ENCODE results near the gene VPS37C.
"Not testable (repeated sequence)": the region's sequence is repeated elsewhere in the genome, so short reads cannot be mapped to it uniquely, and the experiment has no call there.

VPS37C gene

GRCh38 chr11:61161190-61162091 is at the start of gene VPS37C:
VPS37C (minus strand) TSS chr11:61161426; CDS start chr11:61138829, 22,597 bp downstream.
- DNase-seq: peak; percentile 77

DNA sequence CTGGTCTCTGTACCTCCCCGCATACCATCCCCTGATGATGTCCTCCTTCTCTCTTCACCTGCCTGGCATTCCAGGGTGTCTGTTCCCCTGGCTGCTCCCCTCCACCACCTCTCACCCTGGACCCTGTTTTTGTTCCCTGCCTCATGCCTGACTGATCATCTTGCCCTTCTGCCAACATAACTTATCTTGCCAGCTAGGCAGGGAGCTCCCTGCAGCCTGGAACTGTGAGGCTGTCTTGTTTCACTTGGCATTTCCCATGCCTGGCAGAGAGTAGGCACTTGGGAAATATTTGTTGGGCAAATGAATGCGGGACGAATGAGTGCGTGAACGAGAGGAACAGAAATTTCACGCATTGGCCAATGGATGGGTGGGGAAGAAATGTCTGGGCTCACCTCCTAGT is 49.4 kb upstream of the VPS37C start:
- DNase-seq: not testable (repeated sequence)

- not testable (repeated sequence) for DNase-seq
Observed at GRCh38 chr11:61207636-61208310, 46.5 kb upstream of the VPS37C start.

- DNase-seq: not testable (repeated sequence)
Observed at GRCh38 chr11:61204502-61205059, 43.4 kb upstream of the VPS37C start.

DNA sequence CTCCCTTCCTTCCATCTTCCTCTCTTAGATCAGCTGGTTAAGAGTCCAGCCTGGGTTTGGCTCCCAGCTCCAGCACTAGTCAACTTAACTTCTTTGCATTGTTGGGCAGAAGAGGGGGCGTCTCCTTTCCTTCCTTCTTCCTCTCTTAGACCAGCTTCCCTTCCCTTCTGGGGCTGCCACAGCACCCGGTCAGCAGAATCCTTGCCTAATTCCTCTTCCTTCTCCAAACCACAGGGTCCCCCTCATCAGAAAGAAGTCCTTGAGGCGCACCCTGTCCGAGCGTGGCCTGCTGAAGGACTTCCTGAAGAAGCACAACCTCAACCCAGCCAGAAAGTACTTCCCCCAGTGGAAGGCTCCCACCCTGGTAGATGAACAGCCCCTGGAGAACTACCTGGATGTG is 42.6 kb upstream of the VPS37C start:
- not testable (repeated sequence) for DNase-seq

DNA sequence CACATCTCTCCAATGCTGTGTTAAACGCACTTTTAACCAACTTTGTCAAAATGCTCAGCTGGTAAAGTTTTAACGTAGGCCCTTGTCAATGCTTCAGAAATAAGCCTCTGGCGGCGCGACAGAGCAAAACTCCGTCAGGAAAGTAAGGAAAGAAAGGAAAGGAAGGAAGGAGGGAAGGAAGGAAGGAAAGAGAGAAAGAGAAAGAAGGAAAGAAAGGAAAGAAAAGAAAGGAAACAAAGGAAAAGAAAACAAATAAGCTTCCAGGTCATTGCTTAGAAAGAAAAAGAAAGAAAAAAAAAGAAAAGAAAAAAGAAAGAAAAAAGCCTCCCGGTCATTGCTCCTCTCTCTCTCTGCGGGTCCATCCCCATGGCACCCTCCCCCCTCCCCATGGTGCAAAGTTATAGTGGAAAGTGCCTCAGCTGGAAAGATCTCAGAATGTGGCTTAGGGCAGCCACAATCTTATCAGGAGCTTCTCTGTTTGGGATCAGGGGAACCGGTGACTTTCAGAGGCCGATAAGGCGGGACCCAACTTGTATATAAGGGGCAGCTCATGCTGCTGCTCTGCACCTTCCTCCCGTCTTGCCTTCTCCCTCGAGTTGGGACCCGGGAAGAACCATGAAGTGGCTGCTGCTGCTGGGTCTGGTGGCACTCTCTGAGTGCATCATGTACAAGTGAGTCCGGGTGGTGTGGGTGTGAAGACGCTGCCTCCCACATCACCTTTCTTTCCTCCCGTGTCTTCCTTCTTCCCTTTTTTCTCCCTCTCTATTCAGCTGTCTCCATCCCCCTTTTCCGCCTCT is 41.9 kb upstream of the VPS37C start, which contains the start of gene PGA3:
PGA3 (plus strand) TSS at position 566 of the 797 bp plus-strand sequence; CDS start at position 616, 50 bp downstream.
- not testable (repeated sequence) for DNase-seq

- no peak for DNase-seq
Observed at GRCh38 chr11:61201476-61201875, 40.2 kb upstream of the VPS37C start.

DNA sequence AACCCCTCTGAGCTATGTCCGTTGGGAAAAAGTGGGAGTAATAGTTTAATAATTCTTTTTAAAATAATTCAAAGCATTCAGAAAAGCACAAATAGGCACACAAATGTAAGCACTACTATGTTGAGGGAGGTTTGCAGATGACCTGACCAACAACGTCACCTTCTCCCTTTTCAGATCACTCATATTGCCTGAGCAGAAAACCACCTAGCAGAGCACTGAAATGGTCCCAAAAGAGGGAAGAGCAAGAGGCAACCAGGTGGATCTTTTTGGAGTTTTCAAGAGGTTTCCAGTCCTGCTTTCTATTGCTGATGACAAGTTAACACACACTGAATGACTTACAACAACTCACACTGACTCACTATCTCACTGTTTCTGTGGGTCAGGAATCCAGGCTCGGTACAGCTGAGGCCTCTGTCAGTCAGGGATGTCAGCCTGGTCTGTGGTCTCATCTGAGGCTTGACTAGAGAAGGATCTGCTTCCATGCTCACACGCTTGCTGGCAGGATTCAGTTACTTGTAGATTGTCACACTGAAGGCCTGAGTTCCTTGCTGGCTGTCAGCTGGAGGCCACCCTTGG is 37.8 kb upstream of the VPS37C start:
- no peak for DNase-seq

- DNase-seq: no peak
Observed at GRCh38 chr11:61198361-61198760, 37.1 kb upstream of the VPS37C start.

DNA sequence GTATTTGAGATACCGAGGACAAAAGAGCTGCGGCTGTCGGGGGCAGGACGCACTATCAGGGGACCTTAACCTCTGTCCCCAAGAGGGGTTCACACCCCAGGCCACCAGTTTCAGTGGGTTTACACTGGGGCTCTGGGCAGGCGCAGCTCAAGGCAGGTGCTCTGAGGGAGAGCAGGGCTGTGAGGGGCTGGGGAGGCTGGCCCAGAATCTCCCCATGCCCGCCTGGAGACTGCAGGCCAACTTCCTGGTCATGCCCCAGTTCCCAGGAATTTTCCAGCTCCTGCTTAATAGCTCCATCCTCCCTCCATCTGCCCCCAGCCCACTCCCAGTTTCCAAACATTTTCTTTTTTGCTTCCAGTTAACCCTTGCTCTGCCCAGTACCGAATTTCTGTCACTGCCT is 34.5 kb upstream of the VPS37C start:
- no peak for DNase-seq

- no peak for DNase-seq
Observed at GRCh38 chr11:61194981-61195695, 33.9 kb upstream of the VPS37C start.

DNA sequence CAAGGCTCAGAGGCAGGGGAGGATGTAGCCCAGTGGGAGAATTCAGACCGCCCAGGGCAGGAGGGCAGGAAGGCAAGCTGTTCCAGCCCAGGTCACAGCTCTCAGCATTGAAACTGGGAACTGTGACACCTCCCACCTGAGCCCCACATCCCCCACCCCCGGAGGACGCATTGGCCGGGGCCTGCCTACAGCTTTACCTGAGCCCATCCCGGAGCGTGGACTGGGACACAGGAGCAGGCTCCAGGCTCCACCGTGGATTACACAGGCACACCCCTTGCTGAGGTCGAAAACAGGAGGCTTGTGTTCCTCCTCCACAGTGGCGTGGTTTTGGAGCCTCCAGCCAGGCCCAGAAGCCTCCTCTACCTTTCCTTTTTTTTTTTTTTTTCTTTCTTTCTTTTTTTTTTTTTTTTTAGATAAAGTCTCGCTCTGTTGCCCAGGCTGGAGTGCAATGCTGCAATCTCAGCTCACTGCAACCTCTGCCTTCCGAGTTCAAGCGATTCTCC is 33.0 kb upstream of the VPS37C start:
- DNase-seq: no peak

- no peak for DNase-seq
Observed at GRCh38 chr11:61193596-61193995, 32.4 kb upstream of the VPS37C start.

- DNase-seq: no peak
Observed at GRCh38 chr11:61189933-61190332, 28.7 kb upstream of the VPS37C start.

DNA sequence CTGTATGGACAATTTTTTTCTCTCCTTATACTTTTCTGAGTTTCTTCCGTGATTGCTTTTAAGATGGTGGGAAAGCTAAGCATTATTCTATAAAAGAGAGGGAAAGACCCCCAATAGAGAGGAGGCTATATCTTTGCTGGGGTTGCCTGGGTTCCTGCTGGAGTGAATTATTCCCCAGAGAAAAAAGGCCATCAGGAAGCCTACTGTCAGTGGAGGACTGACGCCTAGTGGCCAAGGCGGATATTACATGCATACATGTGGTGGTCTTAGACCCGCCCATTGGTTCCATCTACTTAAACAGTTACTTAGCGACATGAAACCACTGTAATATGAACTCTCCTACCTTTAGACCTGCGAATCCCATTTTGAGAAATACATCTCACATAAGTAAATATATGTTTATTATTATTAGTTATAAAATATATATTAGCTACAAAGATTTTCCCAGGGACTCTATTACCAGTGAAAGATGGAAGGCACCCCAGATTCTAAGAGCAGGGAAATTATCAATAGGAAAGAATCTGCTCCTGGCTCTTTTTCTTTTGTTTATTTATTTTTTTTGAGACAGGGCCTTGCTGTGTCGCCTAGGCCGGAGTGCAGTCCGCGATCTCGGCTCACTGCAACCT is 26.4 kb upstream of the VPS37C start:
- DNase-seq: peak; percentile 40

DNA sequence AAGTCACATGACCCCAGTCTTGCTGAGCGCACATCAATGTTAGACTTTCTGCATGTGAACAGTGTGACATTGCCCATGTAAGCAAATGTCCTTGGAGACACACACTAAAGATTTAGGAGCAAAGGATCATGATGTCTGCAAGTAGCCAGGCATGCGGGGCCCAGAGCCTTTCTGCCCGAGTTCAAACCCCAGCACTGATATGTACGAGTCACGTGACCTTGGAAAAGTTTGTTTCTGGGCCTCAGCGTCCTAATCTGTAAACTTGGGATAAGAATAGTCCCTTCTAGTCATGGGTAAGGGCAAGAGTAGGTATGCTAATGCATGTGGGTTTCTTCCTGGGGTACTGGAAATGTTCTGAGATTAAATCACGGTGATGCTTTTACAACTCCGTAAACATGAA is 25.3 kb upstream of the VPS37C start:
- DNase-seq: no peak

- no peak for DNase-seq
Observed at GRCh38 chr11:61183645-61184044, 22.4 kb upstream of the VPS37C start.

DNA sequence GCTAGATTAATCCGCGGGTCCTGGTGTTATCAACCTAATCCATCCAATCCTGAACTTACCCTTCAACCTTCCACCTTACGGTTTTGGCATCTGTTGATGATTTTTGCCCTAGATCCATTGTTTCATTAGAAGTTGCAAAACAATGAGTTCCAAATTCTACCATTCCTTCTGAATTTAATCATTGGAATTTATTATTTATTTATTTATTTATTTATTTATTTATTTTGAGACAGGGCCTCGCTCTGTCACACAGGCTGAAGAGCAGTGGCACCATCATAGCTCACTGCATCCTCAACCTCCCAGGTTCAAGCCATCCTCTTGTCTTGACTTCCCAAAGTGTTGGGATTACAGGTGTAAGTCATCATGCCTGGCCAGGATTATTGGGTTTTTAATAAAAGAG is 20.3 kb upstream of the VPS37C start:
- no peak for DNase-seq

- DNase-seq: not testable (repeated sequence)
Observed at GRCh38 chr11:61180205-61180604, 19.0 kb upstream of the VPS37C start.

GRCh38 chr11:61176446-61176845 is 15.2 kb upstream of the VPS37C start:
- DNase-seq: no peak

- DNase-seq: no peak
Observed at GRCh38 chr11:61174949-61175348, 13.7 kb upstream of the VPS37C start.
